K562 (cell line): ENCODE data around the gene WDR19. TPM values are rescaled to one million over a fixed set of nuclear protein-coding genes. Genes with fewer than 3 reads are reported as not detected.

Experiments
- ATF6 ChIP-seq: sonication (generic); formaldehyde crosslinking; IDR thresholded peaks from 2 replicates; pipeline ENCODE4 v1.4.0; 2020; ENCODE audit warnings: mild to moderate bottlenecking, missing genetic modification reagents
- C11orf30 ChIP-seq: fragments of 450-650 bp; IDR thresholded peaks from 2 replicates; pipeline ENCODE4 v1.6.1; 2016; ENCODE audit warnings: low read depth, mild to moderate bottlenecking
- CCNT2 ChIP-seq: IDR thresholded peaks from 2 replicates; pipeline ENCODE4 v1.6.1; 2011; ENCODE audit warnings: borderline replicate concordance, low read depth, mild to moderate bottlenecking, moderate library complexity, mixed read lengths, low read length; ENCODE audit not compliant: insufficient read length; ENCODE audit errors: extremely low read depth
- DACH1 ChIP-seq: fragments of 450-650 bp; IDR thresholded peaks from 2 replicates; pipeline ENCODE4 v1.6.1; 2018; ENCODE audit not compliant: partially characterized antibody
- DDX20 ChIP-seq: fragments of 450-650 bp; IDR thresholded peaks from 2 replicates; pipeline ENCODE4 v1.6.1; 2016; ENCODE audit warnings: missing genetic modification characterization, low read depth, mild to moderate bottlenecking, missing compliant biosample characterization, moderate library complexity
- EP300 ChIP-seq: IDR thresholded peaks from 2 replicates; pipeline ENCODE4 v1.6.1; 2012; ENCODE audit warnings: low read length, improper control_type of control experiment
- HNRNPLL ChIP-seq: fragments of 200-400 bp; formaldehyde crosslinking; IDR thresholded peaks from 2 replicates; pipeline ENCODE4 v1.6.1; 2017; ENCODE audit warnings: low read length, low read depth, mild to moderate bottlenecking; ENCODE audit not compliant: poor library complexity, severe bottlenecking
- L3MBTL2 ChIP-seq: fragments of 450-650 bp; IDR thresholded peaks from 2 replicates; pipeline ENCODE4 v1.6.1; 2016; ENCODE audit warnings: mild to moderate bottlenecking, moderate library complexity
- LCOR ChIP-seq: sonication (generic); formaldehyde crosslinking; IDR thresholded peaks from 2 replicates; pipeline ENCODE4 v1.8.0; 2022; ENCODE audit warnings: mild to moderate bottlenecking, missing genetic modification reagents
- MAX ChIP-seq: sonication (generic); formaldehyde crosslinking; IDR thresholded peaks from 2 replicates; pipeline ENCODE4 v1.9.0; 2022; ENCODE audit warnings: mild to moderate bottlenecking, missing genetic modification reagents
- MXI1 ChIP-seq: IDR thresholded peaks from 2 replicates; pipeline ENCODE4 v1.6.1; 2011; ENCODE audit warnings: low read depth, mild to moderate bottlenecking, improper control_type of control experiment, low read length
- MYC ChIP-seq, 2 experiments: fragments of 250-450 bp in 1 of 2; sonication (Bioruptor Pico) in 1 of 2; IDR thresholded peaks; 2 replicates each; pipeline versions ENCODE4 v1.5.1 to v1.6.1; 2012 to 2021; ENCODE audit warnings: low read depth in 2 of 2, borderline replicate concordance in 1 of 2, improper control_type of control experiment in 1 of 2, low read length in 1 of 2, mild to moderate bottlenecking in 1 of 2, moderate library complexity in 1 of 2
- NBN ChIP-seq: fragments of 450-650 bp; IDR thresholded peaks from 2 replicates; pipeline ENCODE4 v1.6.1; 2016; ENCODE audit warnings: low read depth, mild to moderate bottlenecking
- PHF8 ChIP-seq: fragments of 200-600 bp; sonication (generic); IDR thresholded peaks from 2 replicates; pipeline ENCODE4 v1.6.1; 2012; ENCODE audit warnings: mixed run types, mild to moderate bottlenecking, inconsistent platforms, low read length, moderate library complexity, borderline replicate concordance
- SP1 ChIP-seq: sonication (generic); formaldehyde crosslinking; IDR thresholded peaks from 2 replicates; pipeline ENCODE4 v1.8.1; 2022; ENCODE audit warnings: mild to moderate bottlenecking, missing genetic modification reagents
- TRIM28 ChIP-seq: fragments of 450-650 bp; IDR thresholded peaks from 2 replicates; pipeline ENCODE4 v1.6.1; 2017
- VEZF1 ChIP-seq: fragments of 200-800 bp; sonication (Bioruptor generic); IDR thresholded peaks from 2 replicates; pipeline ENCODE4 v1.6.1; 2017; ENCODE audit warnings: missing genetic modification characterization, missing compliant biosample characterization
- ZBTB2 ChIP-seq: fragments of 450-650 bp; IDR thresholded peaks from 2 replicates; pipeline ENCODE4 v1.6.1; 2016; ENCODE audit warnings: antibody characterized with exemption
- ZNF766 ChIP-seq: fragments of 200-800 bp; sonication (Bioruptor generic); conservative IDR thresholded peaks from 2 replicates; pipeline ENCODE4 v1.6.1; 2016; ENCODE audit warnings: missing genetic modification characterization, missing compliant biosample characterization
- polyA plus RNA-seq, 8 experiments: library from polyadenylated mRNA; depleted of rRNA in 4 of 8; stranded (reverse) in 5 of 8; unstranded in 3 of 8; fragments of >200 nt; fragmentation: Nextera tagmentation in 2 of 8; fragmentation: Illumina TruSeq in 1 of 8; extraction: Ambion mirVana in 2 of 8; extraction: Trizol in 1 of 8; gene quantifications; 2 replicates each; pipeline versions ENCODE4 v1.2.1 to v1.2.3, GENCODE V29; 2011 to 2014; ENCODE audit warnings: inconsistent platforms in 1 of 8, missing spikeins in 1 of 8
- total RNA-seq, 7 experiments: library from RNA; depleted of rRNA in 6 of 7; stranded (reverse); fragments of >200 nt in 6 of 7; fragmentation: Illumina TruSeq in 2 of 7; extraction: Trizol in 2 of 7; gene quantifications; 2 replicates each; pipeline versions ENCODE4 v1.2.1 to v1.2.3, GENCODE V29; 2011 to 2021; ENCODE audit warnings: low replicate concordance in 1 of 7

The WDR19 gene
- total and polyA plus RNA-seq, 9 of the 15 experiments (the other 6 are each of a cell fraction or from before 2014, with no cell fraction given) = 6.8 to 37.6 (median 11.2) TPM

- no peak for TF ChIP-seq ZNF766 (CRISPR knock-in tag)
- peak; percentile 85; the same call in 1 of the 2 replicates for TF ChIP-seq MXI1
- TF ChIP-seq MAX (CRISPR knock-in tag) = peak; percentile 84; the same call in 1 of the 2 replicates
- TF ChIP-seq SP1 (CRISPR knock-in tag) = peak; percentile 78; the same call in 1 of the 2 replicates
- TF ChIP-seq PHF8 = peak; percentile 28; the same call in 1 of the 2 replicates
- no peak for TF ChIP-seq TRIM28
- TF ChIP-seq NBN = peak; percentile 71
- no peak for TF ChIP-seq DDX20
- peak; percentile 93 for TF ChIP-seq HNRNPLL
- TF ChIP-seq EP300 = 0 out of 2 replicates have a peak, but pooled peaks have one; percentile 7
- TF ChIP-seq C11orf30 = peak; percentile 73
- TF ChIP-seq ATF6 (CRISPR knock-in tag) = peak; percentile 30; the same call in 1 of the 2 replicates
- TF ChIP-seq VEZF1 (CRISPR knock-in tag) = peak; percentile 95
- no peak for TF ChIP-seq ZBTB2
- peak; percentile 51 for TF ChIP-seq CCNT2
- no peak for TF ChIP-seq DACH1
- TF ChIP-seq L3MBTL2 = peak; percentile 95
- peak; percentile 67; the same call in 1 of the 2 replicates for TF ChIP-seq LCOR (CRISPR knock-in tag)
- peak; percentile 74 for TF ChIP-seq MYC (IDR thresholded peaks at IDR 0.05; ENCODE audit: low read depth, low read length)
- no peak for TF ChIP-seq MYC (CRISPR knock-in tag; IDR thresholded peaks at IDR 0.05; ENCODE audit: borderline replicate concordance, low read depth)
Observed at GRCh38 chr4:39181905-39182638, at the start of gene WDR19 (continued).
